HCT116 (cell line): Measurements from ENCODE around the gene HACD1. TPM values are rescaled to one million over a fixed set of nuclear protein-coding genes. Genes with fewer than 3 reads are reported as not detected.

Experiments
- ATAC-seq: fragments of 200-7000 bp; cut with Tn5 transposase; 2 replicates; pipeline ENCODE4 v1.9.1; 2020; ENCODE audit warnings: mild to moderate bottlenecking, moderate library complexity
- BruUV-seq: library from RNA; stranded (reverse); fragments of 400-500 nt; replicated peaks from 2 replicates; lab custom pipeline; 2021; lab: Mats Ljungman, UMichigan
- CTCF ChIA-PET: fragments of 300-600 bp; sonication (Branson Sonifier 250); formaldehyde crosslinking; loops from one replicate; lab custom pipeline; 2021; ENCODE audit warnings: antibody characterized with exemption; lab: Charles Lee
- POLR2A ChIA-PET: fragments of 300-600, 350-600 bp; sonication (Branson Sonifier 250); formaldehyde crosslinking; loops from one replicate; lab custom pipeline; 2021; ENCODE audit warnings: antibody characterized with exemption; lab: Charles Lee
- RAD21 ChIA-PET, 2 experiments: fragments of 300-600 bp; sonication (Branson Sonifier 250); formaldehyde crosslinking; loops; one replicate each; lab custom pipeline; 2023; ENCODE audit warnings: low total read pairs in 2 of 2; ENCODE audit not compliant: uncharacterized antibody in 2 of 2, unreplicated experiment in 2 of 2, low non-redundant PET in 1 of 2; lab: Charles Lee
- DNase-seq: peaks from one replicate; pipeline ENCODE4 v3.0.0-alpha.2; 2010; ENCODE audit warnings: low read depth, low spot score
- H2AFZ ChIP-seq: fragments of 200-600 bp; shearing (Covaris generic), sonication (generic); 2 replicates; pipeline ENCODE4 v1.6.1; 2017; ENCODE audit warnings: low read depth, mixed run types, mixed read lengths, antibody characterized with exemption, low read length; ENCODE audit not compliant: poor library complexity, severe bottlenecking
- H3K27ac ChIP-seq: 2 replicates; pipeline ENCODE4 v1.5.1; 2012; ENCODE audit warnings: low read depth, low read length
- H3K27me3 ChIP-seq: fragments of 200-600 bp; sonication (generic); 2 replicates; pipeline ENCODE4 v1.6.1; 2016; ENCODE audit warnings: mixed run types, low read length, mixed read lengths; ENCODE audit not compliant: insufficient read depth
- H3K36me3 ChIP-seq, 2 experiments: fragments of 200-500 bp in 1 of 2; fragments of 200-600 bp in 1 of 2; sonication (Bioruptor generic) in 1 of 2; sonication (generic) in 1 of 2; 2 replicates each; pipeline versions ENCODE4 v1.5.1 to v1.6.1; 2014 to 2016; ENCODE audit warnings: low read length in 2 of 2, inconsistent platforms in 1 of 2, mixed read lengths in 1 of 2, mixed run types in 1 of 2; ENCODE audit not compliant: insufficient read depth in 2 of 2, control insufficient read depth in 1 of 2
- H3K4me1 ChIP-seq, 2 experiments: fragments of 200-600 bp in 1 of 2; sonication (generic) in 1 of 2; 2 replicates each; pipeline versions ENCODE4 v1.5.1 to v1.6.1; 2012 to 2017; ENCODE audit warnings: low read length in 2 of 2, inconsistent platforms in 1 of 2, mild to moderate bottlenecking in 1 of 2, mixed read lengths in 1 of 2, mixed run types in 1 of 2, moderate library complexity in 1 of 2; ENCODE audit not compliant: insufficient read depth in 2 of 2, control insufficient read depth in 1 of 2
- H3K4me2 ChIP-seq: fragments of 200-600 bp; sonication (generic); 2 replicates; pipeline ENCODE4 v1.6.1; 2017; ENCODE audit warnings: mixed run types, low read length, mixed read lengths
- H3K4me3 ChIP-seq, 2 experiments: fragments of 200-600 bp in 1 of 2; sonication (generic) in 1 of 2; replicated peaks in 1 of 2; 2 replicates each; pipeline ENCODE4 v1.5.1; 2011 to 2016; ENCODE audit warnings: low read length in 2 of 2, control low read depth in 1 of 2, low read depth in 1 of 2, mild to moderate bottlenecking in 1 of 2, mixed read lengths in 1 of 2, mixed run types in 1 of 2
- H3K79me2 ChIP-seq: fragments of 200-600 bp; sonication (generic); 2 replicates; pipeline ENCODE4 v1.6.1; 2017; ENCODE audit warnings: mild to moderate bottlenecking, mixed run types, low read length, moderate library complexity, mixed read lengths; ENCODE audit not compliant: insufficient read depth
- H3K9ac ChIP-seq: fragments of 200-600 bp; sonication (generic); 2 replicates; pipeline ENCODE4 v1.6.1; 2016; ENCODE audit warnings: low read length, mixed read lengths
- H3K9me2 ChIP-seq: fragments of 200-600 bp; sonication (generic), shearing (Covaris generic); 2 replicates; pipeline ENCODE4 v1.6.1; 2017; ENCODE audit warnings: mixed run types, mild to moderate bottlenecking, moderate library complexity; ENCODE audit not compliant: insufficient read depth
- H3K9me3 ChIP-seq, 2 experiments: fragments of 200-500 bp in 1 of 2; fragments of 200-600 bp in 1 of 2; sonication (Bioruptor generic) in 1 of 2; sonication (generic) in 1 of 2; 2 replicates each; pipeline ENCODE4 v1.6.1; 2014 to 2017; ENCODE audit warnings: low read length in 2 of 2, mixed read lengths in 2 of 2, inconsistent platforms in 1 of 2, low read depth in 1 of 2, mild to moderate bottlenecking in 1 of 2, mixed run types in 1 of 2, moderate library complexity in 1 of 2; ENCODE audit not compliant: control insufficient read depth in 1 of 2, insufficient read depth in 1 of 2
- H4K20me1 ChIP-seq: fragments of 200-600 bp; sonication (generic), shearing (Covaris generic); 2 replicates; pipeline ENCODE4 v1.6.1; 2017; ENCODE audit warnings: mixed run types, mild to moderate bottlenecking, moderate library complexity; ENCODE audit not compliant: insufficient read depth
- JUND ChIP-seq: IDR thresholded peaks from 2 replicates; pipeline ENCODE4 v1.6.1; 2012
- RAD21 ChIP-seq: IDR thresholded peaks from 2 replicates; pipeline ENCODE4 v1.6.1; 2012; ENCODE audit warnings: low read depth, mild to moderate bottlenecking
- REST ChIP-seq: IDR thresholded peaks from 2 replicates; pipeline ENCODE4 v1.6.1; 2012; ENCODE audit warnings: low read depth
- ZBTB33 ChIP-seq: IDR thresholded peaks from 2 replicates; pipeline ENCODE4 v1.6.1; 2011; ENCODE audit warnings: mild to moderate bottlenecking, low read length, moderate library complexity; ENCODE audit not compliant: insufficient replicate concordance; ENCODE audit errors: extremely low read depth
- intact Hi-C: fragments of 100-400 bp; cut with micrococcal nuclease; formaldehyde crosslinking; loops from 2 replicates; pipeline ENCODE4 v1.10.0; 2022
- total RNA-seq: library from RNA; stranded (reverse); gene quantifications from one replicate; pipeline ENCODE4 v1.2.1, GENCODE V29; 2021; ENCODE audit not compliant: unreplicated experiment

The HACD1 gene
- total RNA-seq, 1 experiment from 2014 or later = 21.6 TPM

- intact Hi-C loops = loop anchor here (5.0 to 10.0 kb wide), 4 partner anchors 163 to 1720 kb away; no protein-coding TSS in a partner anchor
- Histone ChIP-seq H4K20me1 (no peaks in the 10 kb centered on the region), H2AFZ (no peak overlapping the region), H3K36me3 (no peaks in the 10 kb centered on the region), H3K79me2 (no peaks in the 10 kb centered on the region), H3K9me2 (no peaks in the 10 kb centered on the region), H3K4me2 (no peak overlapping the region), H3K27me3 (no peaks in the 10 kb centered on the region), H3K9ac (no peak overlapping the region), H3K27ac (no peak overlapping the region), H3K4me1 (no peaks in the 10 kb centered on the region), H3K9me3 (no peaks in the 10 kb centered on the region), H3K4me3 (no peak overlapping the region)
- CTCF ChIA-PET = no interaction called here
- no TSS peak for BruUV-seq
- POLR2A ChIA-PET = no interaction called here
- TF ChIP-seq RAD21 (no peak), JUND (no peak), ZBTB33 (no peak), REST (no peak)
- ATAC-seq (no peak), DNase-seq (no peak)
- RAD21 ChIA-PET = no interaction called here
Measured at GRCh38 chr10:17597386-17597785, 19.8 kb downstream of the HACD1 start.
